Measurements from ENCODE around the gene VAV2.

DNA sequence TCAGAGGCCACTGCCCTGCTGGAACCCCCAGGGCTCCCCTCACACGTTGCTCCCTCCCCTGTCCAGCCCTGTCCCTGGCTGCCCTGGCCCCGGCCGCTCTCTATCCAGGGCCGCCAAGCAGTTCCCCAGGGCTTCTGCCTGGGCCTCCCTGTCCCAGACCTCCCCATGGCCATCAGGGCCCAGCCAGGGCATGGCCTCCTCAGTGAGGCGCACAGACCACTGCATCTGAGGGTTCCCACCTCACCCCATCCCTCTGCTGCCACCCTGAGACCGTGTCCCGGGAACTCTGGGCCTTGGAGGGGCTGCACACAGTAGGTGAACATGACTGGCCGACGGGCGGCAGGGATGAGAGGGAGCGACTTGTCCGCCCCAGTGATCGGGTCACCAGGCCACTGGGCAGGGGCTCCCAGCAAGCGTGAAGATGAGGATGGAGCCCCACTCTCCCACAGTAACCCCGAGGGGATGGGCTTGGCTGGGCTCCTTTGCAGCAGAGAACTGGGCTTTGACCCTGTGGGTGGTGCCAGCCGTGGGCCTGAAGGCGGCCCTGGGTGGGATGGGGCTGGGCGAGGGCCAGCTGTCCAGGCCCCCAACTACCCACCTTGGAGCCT, 145.5 kb downstream of the VAV2 start:
- TF ChIP-seq, protein P1, sequence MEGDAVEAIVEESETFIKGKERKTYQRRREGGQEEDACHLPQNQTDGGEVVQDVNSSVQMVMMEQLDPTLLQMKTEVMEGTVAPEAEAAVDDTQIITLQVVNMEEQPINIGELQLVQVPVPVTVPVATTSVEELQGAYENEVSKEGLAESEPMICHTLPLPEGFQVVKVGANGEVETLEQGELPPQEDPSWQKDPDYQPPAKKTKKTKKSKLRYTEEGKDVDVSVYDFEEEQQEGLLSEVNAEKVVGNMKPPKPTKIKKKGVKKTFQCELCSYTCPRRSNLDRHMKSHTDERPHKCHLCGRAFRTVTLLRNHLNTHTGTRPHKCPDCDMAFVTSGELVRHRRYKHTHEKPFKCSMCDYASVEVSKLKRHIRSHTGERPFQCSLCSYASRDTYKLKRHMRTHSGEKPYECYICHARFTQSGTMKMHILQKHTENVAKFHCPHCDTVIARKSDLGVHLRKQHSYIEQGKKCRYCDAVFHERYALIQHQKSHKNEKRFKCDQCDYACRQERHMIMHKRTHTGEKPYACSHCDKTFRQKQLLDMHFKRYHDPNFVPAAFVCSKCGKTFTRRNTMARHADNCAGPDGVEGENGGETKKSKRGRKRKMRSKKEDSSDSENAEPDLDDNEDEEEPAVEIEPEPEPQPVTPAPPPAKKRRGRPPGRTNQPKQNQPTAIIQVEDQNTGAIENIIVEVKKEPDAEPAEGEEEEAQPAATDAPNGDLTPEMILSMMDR (IDR thresholded peaks at IDR 0.05) = no peak
- no peak for TF ChIP-seq POLR2A (IDR thresholded peaks at IDR 0.05)
